ENCODE results near the gene TBC1D1. TPM values are rescaled to one million over a fixed set of nuclear protein-coding genes. Genes with fewer than 3 reads are reported as not detected.

The TBC1D1 gene
- total and polyA plus RNA-seq, 8 donors: 53.3 to 78.9 (median 71.1) TPM

DNA sequence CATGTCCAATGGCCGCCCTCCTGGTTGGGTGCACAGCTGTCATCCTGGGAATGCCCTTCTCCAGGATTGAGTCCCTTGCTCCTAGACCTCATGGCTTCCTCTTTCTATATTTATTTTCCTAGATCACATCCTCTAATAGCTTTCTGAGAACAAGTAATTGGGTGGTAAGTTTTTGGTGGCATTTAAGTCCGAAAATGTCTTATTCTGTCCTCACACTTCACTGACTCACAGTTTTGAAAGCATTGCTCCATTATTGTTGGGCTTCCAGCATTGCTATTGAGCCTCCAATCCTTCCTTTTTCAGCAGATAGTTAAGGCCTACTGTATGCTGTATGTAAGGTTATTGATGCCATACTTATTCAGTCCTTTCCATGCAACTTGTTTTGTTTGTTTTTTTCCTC is 38.5 kb upstream of the TBC1D1 start:
- H3K36me3 ChIP-seq: peaks cover 0 to 57% of the 10 kb centered on the region in 2 donors
- TF ChIP-seq CTCF (IDR thresholded peaks at IDR 0.05): no peak
- intact Hi-C loops (cut with DNase I): no loop called here

GRCh38 chr4:37858112-37858511 is 32.8 kb upstream of the TBC1D1 start:
- no peaks in the 10 kb centered on the region for H3K9me3 ChIP-seq

More for the DNA sequence above, 38.5 kb upstream of the TBC1D1 start:
- H3K4me3 ChIP-seq: no peak overlapping the region
- H3K27me3 ChIP-seq: no peaks in the 10 kb centered on the region
- no peak overlapping the region for H3K27ac ChIP-seq
- no peaks in the 10 kb centered on the region for H3K9me3 ChIP-seq
- ATAC-seq: no peak
- H3K4me1 ChIP-seq: no peaks in the 10 kb centered on the region
- DNase-seq: no peak

DNA sequence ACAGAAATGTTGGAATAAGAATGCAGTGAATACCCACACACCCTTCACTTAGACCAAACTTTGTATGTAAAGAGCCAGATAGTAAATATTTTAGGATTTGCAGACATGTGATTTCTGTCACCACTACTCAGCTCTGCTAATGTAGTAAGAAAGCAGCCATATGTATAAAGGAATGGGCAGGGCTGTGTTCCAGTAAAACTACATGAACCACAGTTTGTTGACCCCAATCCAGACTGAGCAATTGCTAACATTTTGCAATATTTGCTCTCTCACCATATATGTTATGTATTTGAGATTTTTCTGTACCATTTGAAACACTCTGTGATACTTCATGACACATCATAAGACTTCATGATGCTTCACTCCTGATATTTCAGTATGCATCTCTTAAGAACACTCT is 32.0 kb upstream of the TBC1D1 start:
- H3K4me3 ChIP-seq: no peak overlapping the region
- TF ChIP-seq CTCF (IDR thresholded peaks at IDR 0.05): no peak
- H3K36me3 ChIP-seq: peaks cover 0 to 28% of the 10 kb centered on the region in 2 donors
- no peaks in the 10 kb centered on the region for H3K27me3 ChIP-seq
- H3K9me3 ChIP-seq: no peaks in the 10 kb centered on the region
- DNase-seq (peak in 2 of 4 donors; percentile 50 to 57), ATAC-seq (no peak)
- no peak overlapping the region for H3K27ac ChIP-seq
- intact Hi-C loops (cut with DNase I): no loop called here
- H3K4me1 ChIP-seq: peaks cover 0 to 2% of the 10 kb centered on the region in 2 donors

More at GRCh38 chr4:37858112-37858511, 32.8 kb upstream of the TBC1D1 start:
- Histone ChIP-seq H3K4me1 (no peaks in the 10 kb centered on the region), H3K36me3 (peaks cover 0 to 33% of the 10 kb centered on the region in 2 donors), H3K27ac (no peak overlapping the region), H3K27me3 (no peaks in the 10 kb centered on the region), H3K4me3 (no peak overlapping the region)
- DNase-seq: no peak
- intact Hi-C loops (cut with DNase I): no loop called here
- no peak for ATAC-seq
- TF ChIP-seq CTCF (IDR thresholded peaks at IDR 0.05): no peak

DNA sequence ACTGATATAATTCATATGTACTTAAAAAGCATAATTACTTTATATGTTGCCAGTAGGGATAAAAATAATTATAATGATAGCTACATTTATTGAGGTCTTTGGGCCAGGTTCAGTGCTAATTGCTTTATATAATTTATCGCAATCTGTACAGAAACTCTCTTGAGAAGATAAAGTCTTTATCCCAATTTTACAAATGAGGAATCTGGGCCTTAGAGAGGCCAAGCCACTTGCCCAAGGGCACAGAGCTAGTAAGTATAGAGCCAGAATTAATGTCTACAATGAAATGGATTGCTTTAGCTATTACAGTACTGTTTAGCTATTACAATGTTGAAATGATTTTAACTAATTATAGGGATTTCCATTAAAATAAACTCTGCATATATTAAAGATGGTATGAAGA is 30.6 kb upstream of the TBC1D1 start:
- Histone ChIP-seq H3K36me3 (peaks cover 0 to 22% of the 10 kb centered on the region in 2 donors), H3K27ac (no peak overlapping the region), H3K9me3 (no peaks in the 10 kb centered on the region), H3K27me3 (no peaks in the 10 kb centered on the region), H3K4me1 (peaks cover 0 to 16% of the 10 kb centered on the region in 2 donors), H3K4me3 (no peak overlapping the region)
- DNase-seq (no peak), ATAC-seq (no peak)
- intact Hi-C loops (cut with DNase I): no loop called here
- no peak for TF ChIP-seq CTCF (IDR thresholded peaks at IDR 0.05)

GRCh38 chr4:37862961-37863360 is 27.9 kb upstream of the TBC1D1 start:
- H3K36me3 ChIP-seq: peaks cover 0 to 7% of the 10 kb centered on the region in 2 donors
- DNase-seq (peak in 1 of 4 donors; percentile 20), ATAC-seq (no peak)
- TF ChIP-seq CTCF (IDR thresholded peaks at IDR 0.05): no peak
- intact Hi-C loops (cut with DNase I): no loop called here
- no peak overlapping the region for H3K4me3 ChIP-seq
- no peak overlapping the region for H3K27ac ChIP-seq
- H3K4me1 ChIP-seq: peaks cover 0 to 31% of the 10 kb centered on the region in 2 donors
- H3K27me3 ChIP-seq: no peaks in the 10 kb centered on the region
- no peaks in the 10 kb centered on the region for H3K9me3 ChIP-seq

Data from left lung (tissue), 10 donors.